NOMO-1 treated with dmso at 0.1 percent for 144 hours (cell line): Measurements from ENCODE around the gene OSBPL9.
"Not testable (repeated sequence)": the region's sequence is repeated elsewhere in the genome, so short reads cannot be mapped to it uniquely, and the experiment has no call there.

Experiments
- DNase-seq: peaks from one replicate; lab custom pipeline; 2025; ENCODE audit not compliant: unreplicated experiment; lab: John Stamatoyannopoulos, UW

The OSBPL9 gene

DNA sequence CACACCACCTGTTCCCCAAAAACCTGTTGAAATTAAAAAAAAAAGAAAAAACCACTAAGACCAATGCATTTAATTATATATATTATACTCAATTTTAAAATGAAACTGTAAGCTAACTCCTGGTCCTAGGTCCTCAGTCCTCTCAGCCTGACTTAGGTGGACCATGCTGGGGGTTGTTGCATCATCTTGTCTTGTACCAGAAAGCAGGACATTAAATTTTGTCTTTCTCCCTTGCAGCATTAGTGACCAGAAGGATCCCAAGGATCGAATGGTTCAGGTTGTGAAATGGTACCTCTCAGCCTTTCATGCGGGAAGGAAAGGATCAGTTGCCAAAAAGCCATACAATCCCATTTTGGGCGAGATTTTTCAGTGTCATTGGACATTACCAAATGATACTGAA, 164.0 kb downstream of the OSBPL9 start:
- no peak for DNase-seq

GRCh38 chr1:51784997-51785421, 168.1 kb downstream of the OSBPL9 start:
- DNase-seq, result no peak

DNA sequence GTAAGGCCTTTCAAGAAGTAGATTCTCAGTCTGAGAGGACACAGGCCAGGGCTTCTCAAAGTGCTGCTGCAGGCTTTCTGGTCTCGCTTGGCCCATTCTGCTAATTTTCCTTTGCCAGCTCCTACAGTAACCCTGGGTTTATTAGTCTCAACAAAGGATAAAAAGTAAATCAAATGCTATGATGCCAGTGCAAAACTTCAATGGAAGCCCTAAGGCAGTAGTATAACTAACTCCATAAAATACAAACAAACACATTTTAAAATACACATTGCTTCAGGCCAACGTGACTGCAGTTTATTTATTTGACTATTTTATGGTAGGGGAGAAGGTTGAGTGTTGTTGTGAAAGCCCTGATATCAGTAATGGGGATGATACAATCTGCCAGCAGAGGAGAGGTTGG, 172.0 kb downstream of the OSBPL9 start:
- no peak for DNase-seq

- DNase-seq, result no peak
Observed at GRCh38 chr1:51789342-51789741, 172.4 kb downstream of the OSBPL9 start.

GRCh38 chr1:51790385-51790784, 173.5 kb downstream of the OSBPL9 start:
- DNase-seq, result no peak

- no peak for DNase-seq
Observed at GRCh38 chr1:51791888-51792287, 175.0 kb downstream of the OSBPL9 start.

DNA sequence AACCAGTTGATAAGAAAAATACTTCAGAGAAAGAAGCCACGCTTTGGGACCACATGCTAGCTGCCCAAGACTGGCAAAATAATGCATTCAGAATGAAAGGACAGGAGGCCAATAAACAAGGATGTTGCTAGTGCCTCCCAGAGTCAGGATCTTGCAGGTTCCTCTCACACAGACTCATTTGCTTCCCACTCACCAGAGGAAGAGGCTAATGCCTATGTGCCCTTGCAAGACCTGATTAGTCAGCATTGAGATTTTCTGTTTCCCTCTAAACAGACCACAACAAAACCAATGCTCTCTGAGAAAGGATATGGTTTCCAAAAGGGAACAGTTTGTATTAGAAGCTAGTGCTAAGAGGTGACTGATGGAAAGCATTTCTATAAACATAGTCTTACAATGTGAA, 176.0 kb downstream of the OSBPL9 start:
- no peak for DNase-seq

GRCh38 chr1:51794260-51794659, 177.4 kb downstream of the OSBPL9 start:
- no peak for DNase-seq

DNA sequence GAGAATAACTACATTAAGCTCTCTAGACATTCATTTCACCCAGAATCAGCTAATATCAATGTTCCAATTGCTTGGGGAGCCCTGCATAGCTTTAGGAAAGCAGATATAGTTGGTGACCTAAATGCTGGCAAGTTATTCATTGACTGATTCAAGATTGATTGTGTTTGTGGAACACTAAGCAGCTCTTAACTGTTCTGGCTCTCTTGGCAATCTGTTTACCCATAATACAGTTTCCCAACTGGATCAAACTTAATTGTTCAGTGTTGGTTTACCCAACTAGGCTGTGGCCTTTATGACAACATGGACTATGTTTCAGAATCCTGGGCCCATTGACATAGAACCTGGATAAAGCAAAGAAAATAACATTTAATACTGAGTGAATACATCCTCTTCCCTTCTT, 178.0 kb downstream of the OSBPL9 start:
- no peak for DNase-seq

DNA sequence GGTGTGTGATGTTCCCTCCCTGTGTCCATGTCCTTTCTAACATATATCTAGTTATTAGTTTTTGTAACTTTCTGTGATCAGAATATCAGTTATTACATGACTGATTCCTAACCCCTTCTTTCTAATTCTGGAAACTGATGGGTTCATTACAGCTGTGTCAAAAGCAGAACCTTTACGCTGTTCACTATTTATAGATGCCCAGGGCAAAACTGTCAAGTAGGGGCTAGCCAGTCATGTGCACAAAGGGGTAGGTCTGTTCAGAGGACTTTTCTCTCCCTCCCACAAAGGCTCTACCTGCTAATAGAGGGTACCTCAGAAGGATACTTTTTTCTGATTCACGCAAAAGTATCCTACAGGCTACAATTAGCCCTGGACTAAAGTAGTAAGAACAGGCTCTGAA, 182.5 kb downstream of the OSBPL9 start:
- no peak for DNase-seq

- no peak for DNase-seq
Observed at GRCh38 chr1:51814513-51814912, 197.6 kb downstream of the OSBPL9 start.

DNA sequence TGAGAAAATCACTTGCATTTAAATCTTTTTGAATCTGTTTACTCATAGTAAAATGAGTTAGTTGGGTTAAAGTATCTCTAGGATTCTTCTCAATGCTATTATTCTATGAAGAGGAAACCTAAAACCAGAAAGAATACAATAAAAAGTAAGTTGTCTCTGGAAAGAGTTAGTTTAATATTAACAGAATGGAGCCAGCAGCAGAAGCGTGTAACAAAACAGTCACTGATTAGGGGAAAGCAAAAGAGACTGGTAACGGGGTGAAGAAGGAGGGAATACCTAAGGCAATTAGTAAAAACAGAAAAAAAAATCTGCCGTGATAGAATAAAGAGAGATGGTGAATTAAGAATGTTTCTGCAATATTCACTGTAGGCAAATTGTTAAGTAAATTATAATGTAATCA, 201.6 kb downstream of the OSBPL9 start:
- no peak for DNase-seq

- DNase-seq, result not testable (repeated sequence)
Observed at GRCh38 chr1:51819021-51819420, 202.1 kb downstream of the OSBPL9 start.

DNA sequence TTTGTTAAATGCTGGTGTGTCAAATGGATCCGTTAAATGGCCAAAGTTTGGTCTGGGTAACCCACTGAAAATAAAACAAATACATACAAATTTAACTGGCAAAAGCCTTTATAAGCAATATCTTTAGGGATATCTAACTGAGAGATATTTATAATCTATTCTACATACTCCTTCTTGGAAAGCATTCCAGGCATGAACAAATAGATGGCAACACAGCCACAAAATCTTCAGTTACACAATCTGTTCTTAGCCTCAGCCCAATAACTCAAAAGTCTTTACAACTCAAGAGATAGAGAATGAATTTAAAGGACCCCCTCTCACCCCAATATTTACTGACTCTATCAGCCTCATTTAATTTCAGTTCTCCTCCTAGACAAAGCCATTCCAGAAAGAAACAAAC, 202.9 kb downstream of the OSBPL9 start:
- DNase-seq, result no peak

GRCh38 chr1:51829058-51829457, 212.2 kb downstream of the OSBPL9 start:
- DNase-seq, result no peak

DNA sequence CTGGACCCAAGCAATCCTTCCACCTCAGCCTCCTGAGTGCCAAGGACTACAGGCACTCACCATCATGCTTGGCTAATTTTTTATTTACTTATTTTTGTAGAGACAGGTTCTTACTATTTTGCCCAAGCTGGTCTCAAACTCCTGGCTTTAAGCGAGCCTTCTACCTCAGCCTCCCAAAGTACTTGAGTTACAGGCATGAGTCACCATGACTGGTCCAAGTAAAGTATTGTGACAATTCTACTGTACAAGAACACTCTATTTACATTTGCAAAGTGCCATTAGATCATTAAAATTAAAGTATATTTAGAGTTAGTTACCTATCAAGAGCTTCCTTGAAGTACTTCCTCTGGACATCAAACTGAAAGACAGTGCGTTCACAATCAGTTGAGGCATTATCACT, 216.8 kb downstream of the OSBPL9 start:
- no peak for DNase-seq

DNA sequence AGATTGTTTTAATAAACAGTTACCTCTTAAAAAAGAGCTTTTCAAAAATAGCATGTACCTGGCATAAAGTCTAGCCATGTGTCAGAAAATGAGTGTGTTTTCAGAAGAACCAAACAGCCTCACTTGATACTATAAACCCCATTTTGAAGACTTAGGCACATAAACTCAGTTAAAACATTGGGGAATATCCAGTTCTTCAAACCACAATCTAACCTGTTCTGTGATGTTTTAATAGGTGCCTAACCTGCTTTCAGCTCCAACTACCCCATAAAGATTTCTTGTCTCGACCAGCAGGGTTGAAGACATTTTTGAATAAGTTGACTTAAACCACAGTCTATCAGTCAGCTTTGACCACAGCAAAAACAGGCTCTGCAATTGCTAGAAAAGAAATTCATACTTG, 220.4 kb downstream of the OSBPL9 start:
- no peak for DNase-seq
